Tongue (tissue), 2 donors: ENCODE data around the gene CUX1. TPM values are rescaled to one million over a fixed set of nuclear protein-coding genes. Genes with fewer than 3 reads are reported as not detected.
A peak's percentile ranks its signal among the peaks of the same experiment; 100 is the strongest.
"Not testable (repeated sequence)": the region's sequence is repeated elsewhere in the genome, so short reads cannot be mapped to it uniquely, and the experiment has no call there.

Source experiments
- DNase-seq: peaks from one replicate; pipeline ENCODE4 v3.0.0-alpha.2; 2015
- total RNA-seq: library from RNA; depleted of rRNA; stranded (reverse); fragments of >200 nt; gene quantifications from one replicate; pipeline ENCODE4 v1.2.3, GENCODE V29; 2014

CUX1 gene
- 123 TPM for total RNA-seq

DNA sequence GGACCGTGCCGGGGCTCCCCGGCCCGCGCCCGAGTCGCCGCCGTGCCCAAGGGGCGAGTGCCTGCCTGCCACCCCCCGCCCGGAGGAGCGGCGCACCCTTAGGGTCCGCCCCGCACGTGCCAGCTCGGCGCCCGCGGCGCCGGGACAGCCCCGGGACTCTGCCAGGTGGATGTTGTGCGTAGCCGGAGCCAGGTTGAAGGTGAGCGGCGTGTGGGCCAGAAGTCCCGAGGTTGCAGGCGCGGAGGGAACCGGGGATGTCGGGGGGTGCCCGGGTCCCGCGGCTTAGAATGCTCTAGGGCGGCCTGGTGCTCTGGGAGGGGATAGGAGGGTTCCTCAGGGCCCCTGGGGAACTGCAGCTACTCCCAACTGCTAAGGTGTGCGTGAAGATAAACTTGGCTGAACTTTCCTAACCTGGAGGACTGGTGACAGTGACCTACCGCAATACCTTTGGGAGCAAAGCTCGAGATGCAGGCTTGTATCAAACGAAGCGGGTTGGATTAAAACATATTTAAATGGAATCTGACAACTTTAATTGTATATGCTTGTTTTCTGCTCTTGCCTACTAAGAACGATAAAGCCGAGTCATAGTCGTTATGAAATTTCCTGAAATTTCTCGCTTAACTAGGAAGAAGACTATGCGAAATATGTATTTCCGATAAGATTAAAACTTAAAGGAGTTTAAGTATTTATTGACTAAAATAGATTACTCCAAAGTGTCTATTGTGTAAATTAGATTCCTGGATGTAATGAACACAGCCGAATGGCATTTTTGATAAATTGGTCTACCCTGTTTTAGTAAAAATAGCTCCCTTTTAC is at the start of gene CUX1:
Gene CUX1 (plus strand): TSS at position 156 of the 816 bp plus-strand sequence. CDS start 14 bp downstream, at position 170.
- peak; percentile 19 for DNase-seq

- DNase-seq, result no peak
These were observed 49.1 kb upstream of the CUX1 start for GRCh38 chr7:101768280-101768679.

DNA sequence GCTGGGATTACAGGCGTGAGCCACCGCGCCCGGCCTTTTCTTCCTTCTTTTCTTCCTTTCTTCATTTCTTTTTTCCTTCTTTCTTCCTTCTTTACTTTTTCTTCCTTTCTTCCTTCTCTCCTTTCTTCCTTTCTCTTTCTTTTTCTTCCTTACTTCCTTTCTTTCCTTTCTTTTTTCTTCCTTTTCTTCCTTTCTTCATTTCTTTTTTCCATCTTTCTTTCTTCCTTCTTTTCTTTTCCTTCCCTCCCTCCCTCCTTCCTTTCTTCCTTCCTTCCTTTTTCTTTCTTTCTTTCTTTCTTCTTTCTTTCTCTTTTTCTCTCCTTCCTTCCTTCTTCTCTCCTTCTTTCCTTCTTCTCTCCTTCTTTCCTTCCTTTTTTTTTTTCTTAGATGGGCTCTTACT is 47.0 kb upstream of the CUX1 start:
- no peak for DNase-seq

GRCh38 chr7:101772508-101773211 is 44.8 kb upstream of the CUX1 start:
- no peak for DNase-seq

GRCh38 chr7:101775181-101775580 is 42.2 kb upstream of the CUX1 start:
- no peak for DNase-seq

- DNase-seq, result no peak
These were observed 39.3 kb upstream of the CUX1 start for GRCh38 chr7:101778026-101778580.

GRCh38 chr7:101779267-101779666 is 38.2 kb upstream of the CUX1 start:
- DNase-seq, result no peak

GRCh38 chr7:101780281-101780680 is 37.1 kb upstream of the CUX1 start:
- DNase-seq, result no peak

DNA sequence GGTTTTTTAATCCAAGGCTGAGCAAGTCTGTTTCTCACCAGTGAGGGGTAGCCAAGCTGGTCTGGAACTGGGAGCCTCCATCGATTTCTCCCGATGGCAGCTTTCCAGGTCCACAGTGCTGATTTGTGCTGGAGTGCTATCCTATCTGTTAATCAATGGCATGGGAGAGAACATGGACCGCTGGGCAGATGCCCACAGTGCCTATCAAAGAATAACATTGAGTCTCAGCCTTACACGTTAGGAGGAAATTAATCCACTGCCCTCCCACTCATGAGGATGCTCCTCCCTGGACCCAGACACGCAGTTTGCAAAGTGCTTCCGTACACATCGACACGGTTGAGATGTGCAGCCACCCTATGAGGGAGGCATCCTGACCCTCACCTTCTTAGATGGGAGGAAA is 36.0 kb upstream of the CUX1 start:
- DNase-seq, result no peak

DNA sequence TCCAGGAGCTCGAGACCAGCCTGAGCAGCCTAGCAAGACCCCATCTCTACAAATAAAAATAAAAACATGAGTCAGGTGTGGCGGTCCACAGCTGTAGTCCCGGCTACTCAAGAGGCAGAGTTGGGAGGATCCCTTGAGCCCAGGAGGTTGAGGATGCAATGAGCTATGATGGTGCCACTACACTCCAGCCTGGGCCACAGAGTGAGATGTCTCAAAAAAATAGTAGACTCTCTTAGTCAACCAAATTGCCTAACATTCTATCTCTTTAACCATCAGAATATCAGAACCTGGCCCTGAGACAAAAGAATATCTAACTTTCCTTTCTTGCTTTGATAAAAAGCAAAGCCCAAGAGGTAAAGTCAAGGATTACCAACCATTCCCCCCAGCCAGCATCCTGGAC is 35.0 kb upstream of the CUX1 start:
- no peak for DNase-seq

DNA sequence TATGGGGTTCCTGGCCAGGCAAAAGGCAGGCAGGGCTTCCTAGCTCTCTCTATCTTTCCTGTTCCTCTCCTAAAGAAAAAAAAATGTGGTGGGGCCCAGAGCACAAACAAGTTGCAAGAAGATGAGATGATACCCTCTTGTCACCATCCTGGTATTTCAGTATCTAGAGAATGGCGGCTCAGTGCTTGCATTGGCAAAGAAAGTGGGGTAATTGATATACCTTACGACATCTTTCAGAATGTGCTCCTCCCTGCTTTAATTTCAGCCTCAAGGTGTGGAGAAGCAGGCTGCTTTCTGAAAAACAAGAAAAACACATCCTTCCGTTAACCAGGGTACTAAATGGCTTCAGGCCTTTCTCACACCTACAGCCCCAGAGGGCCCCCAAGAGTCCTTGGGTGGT is 34.5 kb upstream of the CUX1 start:
- DNase-seq, result no peak

- no peak for DNase-seq
These were observed 33.8 kb upstream of the CUX1 start for GRCh38 chr7:101783381-101784181.

- DNase-seq, result peak; percentile 35
These were observed 32.9 kb upstream of the CUX1 start for GRCh38 chr7:101784292-101785127.

DNA sequence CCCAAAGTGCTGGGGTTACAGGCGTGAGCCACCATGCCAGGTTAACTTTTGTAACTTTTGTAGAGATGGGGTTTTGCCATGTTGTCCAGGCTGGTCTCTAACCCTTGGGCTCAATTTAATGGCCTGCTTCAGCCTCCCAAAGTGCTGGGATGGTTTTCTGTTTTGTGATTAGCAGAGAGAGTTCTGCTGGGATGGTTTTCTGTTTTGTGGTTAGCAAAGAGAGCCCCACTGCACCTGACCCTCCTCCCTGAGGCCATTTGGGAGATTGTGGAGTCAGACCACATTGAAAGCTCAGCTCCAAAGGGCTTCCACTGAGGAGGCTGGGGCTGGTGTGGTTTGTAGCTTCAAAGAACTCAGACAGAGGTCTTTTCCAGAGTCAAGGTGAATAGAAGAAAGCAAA is 29.6 kb upstream of the CUX1 start:
- DNase-seq, result no peak

DNA sequence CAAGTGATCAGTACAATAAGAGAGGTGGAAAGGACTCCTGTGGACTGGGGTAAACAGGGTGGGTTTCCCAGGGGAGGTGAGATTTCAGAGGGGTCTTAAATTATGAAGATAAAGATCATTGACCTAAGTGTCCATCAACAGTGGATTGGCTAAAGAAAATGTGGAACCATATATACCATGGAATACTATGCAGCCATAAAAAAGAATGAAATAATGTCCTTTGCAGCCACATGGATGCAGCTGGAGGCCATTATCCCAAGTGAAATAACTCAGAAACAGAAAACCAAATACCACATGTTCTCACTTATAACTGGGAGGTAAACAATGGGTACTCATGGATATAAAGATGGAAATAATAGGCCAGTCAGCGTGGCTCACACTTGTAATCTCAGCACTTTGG is 28.9 kb upstream of the CUX1 start:
- no peak for DNase-seq

DNA sequence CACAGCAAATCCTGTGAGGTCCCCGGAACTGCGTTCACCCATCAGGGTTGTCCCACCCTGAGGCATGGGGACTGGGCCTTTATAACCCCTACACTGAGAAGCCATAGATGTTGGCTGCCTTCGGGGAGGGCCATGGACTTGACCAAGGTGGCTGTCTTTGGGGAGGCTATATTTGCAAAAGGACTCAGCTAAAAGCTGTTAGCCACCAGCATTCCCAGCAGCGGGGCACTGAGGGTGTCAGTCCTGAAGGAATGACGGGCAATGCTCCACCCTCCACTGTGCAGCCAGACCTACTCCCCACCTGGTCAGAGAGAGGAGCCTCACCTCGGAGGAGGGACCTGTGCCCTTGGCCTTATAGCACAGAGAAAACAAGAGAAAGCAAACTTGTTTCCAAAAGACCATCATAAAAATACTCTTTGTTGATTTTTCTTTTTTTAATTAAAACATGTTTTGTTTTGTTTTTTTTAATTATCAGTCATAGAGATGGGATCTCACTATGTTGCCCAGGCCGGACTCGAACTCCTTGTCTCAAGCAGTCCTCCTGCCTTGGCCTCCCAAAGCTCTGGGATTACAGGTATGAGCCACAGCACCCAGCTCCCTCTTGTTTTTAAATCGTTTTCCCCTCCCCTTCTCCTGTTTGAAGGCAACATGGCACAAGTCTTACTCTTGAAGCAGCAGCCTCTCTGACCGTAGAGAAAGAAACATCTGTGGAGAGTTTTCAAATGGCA is 26.7 kb upstream of the CUX1 start:
- no peak for DNase-seq

- no peak for DNase-seq
These were observed 25.3 kb upstream of the CUX1 start for GRCh38 chr7:101792051-101792681.

DNA sequence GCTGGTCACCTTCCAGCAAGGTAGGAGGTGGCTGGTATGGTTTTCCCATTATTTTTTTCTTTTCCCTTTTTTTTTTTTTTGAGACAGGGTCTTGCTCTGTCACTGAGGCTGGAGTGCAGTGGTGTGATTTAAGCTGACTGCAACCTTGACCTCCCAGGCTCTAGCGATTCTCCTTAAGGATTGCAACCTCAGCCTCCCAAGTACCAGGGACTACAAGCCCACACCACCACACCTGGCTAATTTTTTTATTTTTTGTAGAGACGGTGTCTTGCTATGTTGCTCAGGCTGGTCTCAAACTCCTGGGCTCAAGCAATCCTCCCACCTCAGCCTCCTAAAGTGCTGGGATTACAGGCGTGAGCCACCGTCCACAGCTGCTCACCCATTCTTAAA is 24.7 kb upstream of the CUX1 start:
- DNase-seq, result not testable (repeated sequence)

DNA sequence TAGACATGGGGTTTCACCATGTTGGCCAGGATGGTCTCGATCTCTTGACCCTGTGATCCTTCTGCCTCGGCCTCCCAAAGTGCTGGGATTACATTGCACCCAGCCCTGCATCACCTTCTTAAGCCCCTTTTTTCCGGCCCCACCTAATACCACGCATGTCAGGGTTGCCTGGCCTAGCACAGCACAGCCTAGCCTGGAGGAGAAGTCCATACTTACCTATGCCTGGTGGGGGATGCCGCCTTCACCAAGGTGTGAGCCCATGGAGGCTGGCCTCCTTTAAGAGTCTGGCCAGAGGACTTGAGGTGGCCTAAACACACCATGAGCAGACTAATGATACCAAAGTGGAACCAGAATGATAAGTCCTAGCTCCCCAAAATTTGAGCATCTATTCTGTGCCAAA is 22.0 kb upstream of the CUX1 start:
- no peak for DNase-seq

DNA sequence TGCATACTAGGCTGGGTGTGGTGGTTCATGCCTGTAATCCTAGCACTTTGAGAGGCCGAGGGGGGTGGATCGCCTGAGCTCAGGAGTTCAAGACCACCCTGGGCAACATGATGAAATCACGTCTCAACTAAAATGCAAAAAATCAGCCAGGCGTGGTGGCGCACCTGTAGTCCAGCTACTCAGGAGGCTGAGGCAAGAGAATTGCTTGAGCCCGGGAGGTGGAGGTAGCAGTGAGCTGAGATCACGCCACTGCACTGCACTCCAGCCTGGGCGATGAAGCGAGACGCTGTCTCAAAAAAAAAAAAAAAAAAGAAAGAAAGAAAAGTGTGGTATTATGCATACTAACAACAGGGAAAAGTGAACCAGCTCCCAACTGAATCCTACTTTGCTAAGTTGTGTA is 19.3 kb upstream of the CUX1 start:
- not testable (repeated sequence) for DNase-seq
